Stimulated activated CD4-positive, alpha-beta T cell treated with anti-CD3 and anti-CD28 coated beads, Interleukin-12 subunit alpha, Interleukin-12 subunit beta, amount 100 ng/mL, for 4 hours (primary cell): ENCODE data around the gene TSPAN31.

ENCODE experiments used
- DNase-seq: peaks from one replicate; pipeline ENCODE4 v3.0.0-alpha.2; 2020

Gene TSPAN31

GRCh38 chr12:57754411-57755193 is 9.8 kb downstream of the TSPAN31 start, which contains the start of gene MARCHF9:
Gene MARCHF9 (plus strand): TSS chr12:57755103. CDS start chr12:57755529, 426 bp downstream.
- DNase-seq, result peak; percentile 83

GRCh38 chr12:57755194-57755453 is 10.3 kb downstream of the TSPAN31 start:
- no peak for DNase-seq

GRCh38 chr12:57755454-57756372 is 10.9 kb downstream of the TSPAN31 start:
- DNase-seq, result peak; percentile 35

- peak; percentile 68 for DNase-seq
Observed at GRCh38 chr12:57756406-57757341, 11.8 kb downstream of the TSPAN31 start.

GRCh38 chr12:57757771-57758170 is 12.9 kb downstream of the TSPAN31 start:
- DNase-seq, result no peak

GRCh38 chr12:57758552-57759359 is 13.9 kb downstream of the TSPAN31 start:
- no peak for DNase-seq

- DNase-seq, result peak; percentile 36
Observed at GRCh38 chr12:57759360-57759980, 14.6 kb downstream of the TSPAN31 start.

- no peak for DNase-seq
Observed at GRCh38 chr12:57760347-57760982, 15.6 kb downstream of the TSPAN31 start.

GRCh38 chr12:57761391-57761998 is 16.7 kb downstream of the TSPAN31 start:
- no peak for DNase-seq

- DNase-seq, result no peak
Observed at GRCh38 chr12:57762463-57762862, 17.6 kb downstream of the TSPAN31 start.

GRCh38 chr12:57763881-57764661 is 19.2 kb downstream of the TSPAN31 start:
- no peak for DNase-seq

- peak; percentile 34 for DNase-seq
Observed at GRCh38 chr12:57764662-57765002, 19.8 kb downstream of the TSPAN31 start.

GRCh38 chr12:57765003-57765697 is 20.3 kb downstream of the TSPAN31 start:
- DNase-seq, result peak; percentile 67

GRCh38 chr12:57765698-57766463 is 21.0 kb downstream of the TSPAN31 start:
- no peak for DNase-seq

- no peak for DNase-seq
Observed at GRCh38 chr12:57766464-57767304, 21.8 kb downstream of the TSPAN31 start, which contains the start of gene CYP27B1. Gene CYP27B1 (minus strand): TSS chr12:57767078. CDS start chr12:57767041, 37 bp downstream.

- DNase-seq, result no peak
Observed at GRCh38 chr12:57767305-57767698, 22.5 kb downstream of the TSPAN31 start.

GRCh38 chr12:57767876-57768275 is 23.0 kb downstream of the TSPAN31 start:
- no peak for DNase-seq
